ENCODE measurements around the gene S100A16.
"Not testable (repeated sequence)": the region's sequence is repeated elsewhere in the genome, so short reads cannot be mapped to it uniquely, and the experiment has no call there.

S100A16 gene

GRCh38 chr1:153612755-153613331, at the start of gene S100A16:
Gene S100A16, minus strand, starts transcription at chr1:153613137. Its CDS starts 4,986 bp downstream, at chr1:153608151.
- no peak for DNase-seq

GRCh38 chr1:153662269-153662668, 49.3 kb upstream of the S100A16 start:
- DNase-seq = no peak

DNA sequence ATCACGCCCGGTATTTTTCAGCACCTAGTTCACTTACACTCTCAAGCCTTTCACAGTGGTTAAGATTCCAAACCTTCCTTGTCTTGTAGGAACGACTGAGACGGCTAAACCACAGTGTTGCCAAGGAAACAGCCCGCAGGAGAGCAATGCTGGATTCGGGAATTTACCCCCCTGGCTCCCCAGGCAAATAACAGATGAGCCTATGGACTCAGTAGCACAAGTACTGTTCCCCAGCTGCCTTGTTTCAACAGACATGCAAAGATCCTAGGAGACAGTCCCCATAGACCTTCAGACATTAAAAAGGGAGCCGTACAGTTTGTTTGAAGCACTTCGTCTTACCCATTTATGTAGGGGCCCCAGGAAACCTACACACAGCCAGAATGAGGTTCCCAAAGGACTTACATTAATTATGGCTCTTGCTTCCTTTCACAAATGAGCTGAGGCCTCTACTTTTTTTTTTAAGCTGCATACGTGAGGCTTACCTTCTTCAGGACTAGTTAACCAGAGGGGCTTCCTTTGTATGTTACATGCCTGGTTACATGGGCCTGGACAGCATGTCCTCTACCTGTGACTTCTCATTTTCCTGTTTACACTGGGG, 48.3 kb upstream of the S100A16 start:
- DNase-seq = no peak

DNA sequence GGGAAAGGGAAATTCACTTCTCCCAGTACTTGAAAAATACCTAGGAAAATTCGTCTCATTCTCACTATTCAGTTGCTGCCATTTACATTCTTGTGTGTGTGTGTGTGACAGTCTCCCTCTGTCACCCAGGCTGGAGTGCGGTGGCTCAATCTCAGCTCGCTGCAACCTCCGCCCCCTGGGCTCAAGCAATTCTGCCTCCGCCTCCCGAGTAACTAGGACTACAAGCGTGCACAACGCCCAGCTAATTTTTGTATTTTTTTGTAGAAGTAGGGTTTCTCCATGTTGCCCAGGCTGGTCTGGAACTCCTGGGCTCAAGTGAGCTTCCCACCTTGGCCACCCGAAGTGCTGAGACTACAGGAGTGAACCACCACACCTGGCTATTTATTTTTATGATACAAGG, 46.7 kb upstream of the S100A16 start:
- no peak for DNase-seq

GRCh38 chr1:153659175-153659534, 46.2 kb upstream of the S100A16 start:
- no peak for DNase-seq

GRCh38 chr1:153658400-153659174, 45.6 kb upstream of the S100A16 start, which contains the start of gene SNAPIN:
Gene SNAPIN, plus strand, starts transcription at chr1:153658703. Its CDS starts 41 bp downstream, at chr1:153658744.
- peak; percentile 96 for DNase-seq

GRCh38 chr1:153655333-153655732, 42.4 kb upstream of the S100A16 start:
- DNase-seq = no peak

GRCh38 chr1:153652805-153653500, 40.0 kb upstream of the S100A16 start:
- no peak for DNase-seq

DNA sequence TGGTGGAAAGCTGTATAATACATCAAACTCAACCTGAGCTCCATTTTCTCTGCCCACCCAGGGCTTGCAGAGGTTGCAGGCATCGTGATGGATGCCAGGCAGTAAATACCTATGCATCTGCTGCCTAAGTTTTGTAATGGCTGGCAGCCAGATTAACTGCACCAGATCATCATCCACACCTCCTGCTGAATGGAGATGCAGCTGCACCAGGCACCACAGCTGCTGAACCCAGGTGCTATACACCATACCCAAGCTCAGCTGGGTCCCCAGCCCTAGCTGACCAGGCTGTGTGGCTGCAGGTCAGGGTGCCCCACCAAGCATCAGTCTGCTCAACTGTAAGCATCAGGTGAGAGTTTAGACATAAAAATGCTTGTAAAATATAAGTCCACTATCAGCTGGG, 38.8 kb upstream of the S100A16 start:
- DNase-seq = no peak

GRCh38 chr1:153649863-153650235, 36.9 kb upstream of the S100A16 start:
- DNase-seq = no peak

DNA sequence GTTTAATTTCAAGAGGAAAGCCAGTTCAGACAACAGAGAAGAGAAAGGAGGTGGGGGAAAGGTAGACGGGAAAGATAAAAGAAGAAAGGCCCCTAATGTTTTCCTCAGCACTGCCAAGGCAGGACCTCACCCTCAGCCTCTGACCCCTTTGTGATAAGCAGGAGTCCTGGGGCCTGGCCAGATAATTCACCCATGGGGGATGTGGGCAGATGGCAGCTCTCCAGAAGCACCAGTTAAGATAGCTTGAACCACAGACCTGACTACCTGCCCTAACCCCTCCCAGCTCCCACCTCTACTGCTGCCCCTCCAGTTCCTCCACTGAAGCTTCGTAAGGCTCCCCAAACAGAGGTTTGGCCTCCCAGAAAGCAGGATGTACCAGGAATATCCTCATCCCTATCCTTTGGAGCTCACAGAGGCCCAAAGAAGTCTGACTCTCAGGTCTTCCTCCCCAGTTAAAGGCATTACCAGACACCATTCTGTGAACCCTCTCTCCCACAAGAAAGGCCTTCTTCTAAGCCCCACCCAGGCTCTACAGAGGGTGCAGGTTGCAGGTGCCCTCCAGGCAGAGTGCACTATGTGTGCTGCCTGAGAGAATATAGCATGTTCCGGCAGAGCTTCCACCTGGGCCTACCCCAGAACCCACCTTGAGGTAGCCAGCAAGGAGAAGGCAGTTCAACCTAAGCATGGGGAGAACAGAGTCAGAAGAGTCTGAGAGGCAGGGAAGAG, 36.4 kb upstream of the S100A16 start:
- DNase-seq = no peak

DNA sequence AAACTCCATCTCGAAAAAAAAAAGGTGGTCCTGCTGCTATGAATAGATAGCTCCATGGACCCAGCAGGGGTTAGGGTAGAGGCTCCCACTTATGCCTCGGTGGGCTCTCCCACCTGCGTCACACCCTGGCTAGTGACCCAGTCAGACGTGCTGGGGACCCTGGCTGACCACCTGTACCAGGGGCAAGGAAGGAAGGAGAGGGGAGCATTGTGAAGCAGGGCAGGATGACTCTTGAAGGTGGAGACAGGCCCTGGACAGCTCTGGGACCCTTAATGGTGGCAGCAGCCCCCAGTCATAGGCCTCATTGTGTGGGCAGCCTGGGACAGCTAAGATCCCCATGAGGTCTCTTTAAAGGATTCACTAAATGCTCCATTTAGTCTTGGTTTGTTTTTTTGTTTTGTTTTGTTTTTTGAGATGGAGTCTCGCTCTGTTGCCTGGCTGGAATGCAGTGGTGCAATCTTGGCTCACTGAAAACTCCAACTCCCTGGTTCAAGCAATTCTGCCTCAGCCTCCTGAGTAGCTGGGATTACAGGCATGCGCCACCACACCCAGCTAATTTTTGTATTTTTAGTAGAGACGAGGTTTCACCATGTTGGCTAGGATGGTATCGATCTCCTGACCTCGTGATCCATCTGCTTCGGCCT, 35.2 kb upstream of the S100A16 start:
- DNase-seq = no peak

- DNase-seq = no peak
These were observed 34.4 kb upstream of the S100A16 start for GRCh38 chr1:153647346-153647714.

GRCh38 chr1:153646672-153647345, 33.9 kb upstream of the S100A16 start:
- no peak for DNase-seq

DNA sequence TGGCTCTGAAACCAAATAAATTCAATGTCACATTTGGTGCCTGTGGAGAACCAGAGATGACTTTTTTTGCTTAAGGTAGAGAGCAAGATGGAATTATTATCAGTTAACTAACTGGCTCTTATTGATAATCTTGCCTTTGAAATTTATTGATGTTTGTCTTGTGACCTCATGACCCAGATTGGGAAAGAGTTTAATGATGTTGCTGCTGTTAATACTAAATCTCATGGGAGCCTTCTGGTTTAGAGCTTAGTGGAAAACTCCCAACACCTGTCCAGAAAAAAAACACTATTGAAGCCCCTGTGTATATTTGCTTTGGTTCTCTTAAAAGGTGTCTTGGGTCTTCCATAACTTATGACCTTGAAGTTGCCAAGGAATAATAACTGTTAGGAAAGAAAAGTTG, 30.9 kb upstream of the S100A16 start:
- DNase-seq = no peak

DNA sequence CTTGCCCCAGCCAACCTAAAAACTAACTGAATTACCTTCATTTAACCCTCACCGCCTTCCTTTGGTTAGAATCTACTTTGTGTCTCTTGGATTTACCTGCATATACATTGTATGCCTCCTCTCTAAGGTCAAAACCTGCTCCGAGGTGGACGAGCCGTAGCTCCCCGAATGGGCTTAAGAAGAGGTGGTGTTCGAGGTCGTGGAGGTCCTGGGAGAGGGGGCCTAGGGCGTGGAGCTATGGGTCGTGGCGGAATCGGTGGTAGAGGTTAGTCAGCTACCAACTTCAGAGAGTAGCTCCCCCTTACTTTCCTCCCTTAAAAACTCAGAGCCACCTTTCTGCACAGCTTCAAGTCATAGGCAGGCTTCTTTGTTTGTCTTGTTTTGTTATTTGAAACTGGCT, 30.2 kb upstream of the S100A16 start:
- no peak for DNase-seq

DNA sequence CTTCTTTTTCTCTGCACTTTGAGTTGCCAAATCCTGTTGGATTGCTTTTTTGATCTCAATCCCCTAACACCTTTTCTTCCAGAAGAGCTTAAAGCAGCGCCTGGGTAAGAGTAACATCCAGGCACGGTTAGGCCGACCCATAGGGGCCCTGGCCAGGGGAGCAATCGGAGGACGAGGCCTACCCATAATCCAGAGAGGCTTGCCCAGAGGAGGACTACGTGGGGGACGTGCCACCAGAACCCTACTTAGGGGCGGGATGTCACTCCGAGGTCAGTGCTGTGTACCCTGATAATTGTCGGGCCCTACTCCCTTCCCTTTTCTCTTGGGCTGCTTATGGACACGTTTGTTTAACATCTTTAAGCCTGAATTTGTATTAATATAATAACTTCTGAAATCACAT, 29.2 kb upstream of the S100A16 start:
- no peak for DNase-seq

DNA sequence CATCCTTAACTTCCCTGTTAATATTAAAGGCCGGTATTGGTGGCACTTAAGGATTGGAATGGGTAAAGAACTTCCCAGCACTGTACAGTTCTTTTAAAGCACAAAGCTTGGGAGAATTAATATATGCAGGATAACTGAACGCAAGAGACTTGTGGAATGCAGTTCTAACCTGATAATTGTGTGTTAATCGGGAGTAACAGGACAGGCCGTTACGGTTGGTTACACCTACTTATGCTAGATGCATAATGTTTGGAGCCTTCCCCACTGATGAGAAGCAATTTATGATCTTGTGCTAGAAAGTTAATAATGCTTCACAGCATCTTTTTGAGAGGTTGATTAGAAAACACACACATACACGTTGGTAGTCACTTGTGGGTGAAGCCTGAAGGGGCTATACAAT, 27.9 kb upstream of the S100A16 start:
- DNase-seq = no peak

DNA sequence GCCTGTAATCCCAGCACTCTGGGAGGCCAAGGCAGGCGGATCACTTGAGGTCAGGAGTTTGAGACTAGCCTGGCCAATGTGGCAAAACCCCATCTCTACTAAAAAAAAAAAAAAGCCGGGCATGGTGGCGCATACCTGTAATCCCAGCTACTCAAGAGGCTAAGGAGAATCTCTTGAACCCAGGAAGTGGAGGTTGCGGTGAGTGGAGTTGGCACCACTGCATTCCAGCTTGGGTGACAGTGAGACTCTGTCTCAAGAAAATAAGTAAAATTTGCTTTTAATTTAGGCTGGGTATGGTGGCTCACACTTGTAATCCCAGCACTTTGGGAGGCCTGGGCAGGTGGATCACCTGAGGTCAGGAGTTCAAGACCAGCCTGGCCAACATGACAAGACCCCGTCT, 27.3 kb upstream of the S100A16 start:
- DNase-seq = not testable (repeated sequence)

DNA sequence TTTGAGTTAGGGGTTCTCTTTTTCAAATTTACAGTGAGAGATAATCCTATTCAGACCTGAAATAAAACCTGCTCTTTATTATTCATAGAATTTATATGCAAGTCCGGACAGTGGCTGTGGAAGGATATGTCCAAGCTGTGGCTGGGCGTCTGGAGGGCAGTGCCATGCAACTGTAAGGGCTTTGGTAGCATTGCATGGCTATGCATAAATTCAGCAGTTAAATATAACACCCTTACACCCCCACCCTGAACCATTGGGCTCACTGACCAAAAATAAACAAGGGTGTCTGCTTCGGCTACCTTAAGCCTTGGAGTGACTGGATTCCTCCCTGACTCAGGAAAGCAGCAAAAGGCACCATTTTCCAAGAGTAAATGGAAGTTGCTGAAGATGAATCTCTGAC, 26.3 kb upstream of the S100A16 start:
- DNase-seq = no peak

- no peak for DNase-seq
These were observed 25.3 kb upstream of the S100A16 start for GRCh38 chr1:153638261-153638660.

DNA sequence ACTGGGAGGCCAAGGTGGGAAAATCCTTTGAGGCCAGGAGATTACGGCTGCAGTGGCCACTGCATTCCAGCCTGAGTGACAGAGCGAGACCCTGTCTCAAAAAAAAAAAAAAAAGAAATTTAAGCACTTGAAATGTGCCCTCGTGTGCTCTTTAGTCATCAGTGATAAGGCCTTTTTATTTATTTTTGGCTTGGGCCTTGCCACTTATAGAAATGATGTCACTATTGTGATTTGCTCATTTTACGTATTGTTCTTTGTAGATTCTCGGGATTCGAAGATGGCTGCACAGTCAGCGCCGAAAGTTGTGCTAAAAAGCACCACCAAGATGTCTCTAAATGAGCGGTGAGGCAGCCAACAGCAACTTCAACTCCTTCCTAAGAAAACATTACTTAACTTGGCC, 23.4 kb upstream of the S100A16 start:
- no peak for DNase-seq
